NT2/D1 (cell line): ENCODE results near the gene SORCS3.

ENCODE experiments used
- DNase-seq: peaks from one replicate; pipeline ENCODE4 v3.0.0-alpha.2; 2011; ENCODE audit warnings: low read depth, low spot score
- H3K27me3 ChIP-seq: 2 replicates; pipeline ENCODE4 v1.6.0; 2011; ENCODE audit warnings: mild to moderate bottlenecking; ENCODE audit not compliant: insufficient read length, insufficient read depth
- H3K36me3 ChIP-seq: 2 replicates; pipeline ENCODE4 v1.6.1; 2011; ENCODE audit warnings: mild to moderate bottlenecking, low read length, mixed read lengths; ENCODE audit not compliant: insufficient read depth, insufficient read length
- H3K4me1 ChIP-seq: 2 replicates; pipeline ENCODE4 v1.5.1; 2011; ENCODE audit not compliant: insufficient read depth, insufficient read length
- H3K4me3 ChIP-seq: 2 replicates; pipeline ENCODE4 v1.5.1; 2011; ENCODE audit warnings: low read depth; ENCODE audit not compliant: insufficient read length
- H3K9ac ChIP-seq: 2 replicates; pipeline ENCODE4 v1.6.0; 2011; ENCODE audit warnings: low read depth; ENCODE audit not compliant: insufficient read length
- H3K9me3 ChIP-seq: 2 replicates; pipeline ENCODE4 v1.5.1; 2011; ENCODE audit warnings: mild to moderate bottlenecking, low read length; ENCODE audit not compliant: insufficient read depth
- SUZ12 ChIP-seq: IDR thresholded peaks from 2 replicates; pipeline ENCODE4 v1.6.1; 2011; ENCODE audit not compliant: insufficient read length, insufficient read depth; ENCODE audit errors: extremely low read depth
- YY1 ChIP-seq: IDR thresholded peaks from 2 replicates; pipeline ENCODE4 v1.6.1; 2011; ENCODE audit not compliant: insufficient read length, insufficient read depth
- ZNF274 ChIP-seq: IDR thresholded peaks from 2 replicates; pipeline ENCODE4 v1.6.1; 2011; ENCODE audit warnings: mild to moderate bottlenecking, low read depth, low read length

The SORCS3 gene

DNA sequence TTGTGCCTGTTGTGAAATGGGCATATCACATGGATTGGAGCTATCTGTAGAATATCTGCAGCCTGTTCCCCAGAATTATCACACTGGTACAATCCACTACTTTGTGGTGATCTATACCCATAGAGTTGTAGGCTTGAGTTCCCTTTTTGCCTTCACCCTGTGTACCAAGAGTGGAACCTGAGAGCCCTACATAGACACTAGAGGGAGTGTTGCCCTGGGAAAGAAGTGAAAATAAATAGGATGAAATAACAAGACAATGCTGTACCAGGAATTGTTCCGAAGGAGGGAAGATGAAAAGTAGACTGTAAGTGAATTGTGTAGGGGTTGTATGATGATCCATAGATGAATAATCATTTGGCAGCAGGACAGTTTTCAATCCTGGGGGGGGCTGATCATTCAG lies 9.0 kb downstream of the SORCS3 start:
- Histone ChIP-seq H3K9me3 (no peaks in the 10 kb centered on the region), H3K9ac (no peak overlapping the region), H3K4me3 (no peak overlapping the region), H3K4me1 (no peaks in the 10 kb centered on the region), H3K27me3 (peaks cover 10% of the 10 kb centered on the region), H3K36me3 (no peaks in the 10 kb centered on the region)
- TF ChIP-seq SUZ12 (no peak), YY1 (no peak), ZNF274 (no peak)
- no peak for DNase-seq

DNA sequence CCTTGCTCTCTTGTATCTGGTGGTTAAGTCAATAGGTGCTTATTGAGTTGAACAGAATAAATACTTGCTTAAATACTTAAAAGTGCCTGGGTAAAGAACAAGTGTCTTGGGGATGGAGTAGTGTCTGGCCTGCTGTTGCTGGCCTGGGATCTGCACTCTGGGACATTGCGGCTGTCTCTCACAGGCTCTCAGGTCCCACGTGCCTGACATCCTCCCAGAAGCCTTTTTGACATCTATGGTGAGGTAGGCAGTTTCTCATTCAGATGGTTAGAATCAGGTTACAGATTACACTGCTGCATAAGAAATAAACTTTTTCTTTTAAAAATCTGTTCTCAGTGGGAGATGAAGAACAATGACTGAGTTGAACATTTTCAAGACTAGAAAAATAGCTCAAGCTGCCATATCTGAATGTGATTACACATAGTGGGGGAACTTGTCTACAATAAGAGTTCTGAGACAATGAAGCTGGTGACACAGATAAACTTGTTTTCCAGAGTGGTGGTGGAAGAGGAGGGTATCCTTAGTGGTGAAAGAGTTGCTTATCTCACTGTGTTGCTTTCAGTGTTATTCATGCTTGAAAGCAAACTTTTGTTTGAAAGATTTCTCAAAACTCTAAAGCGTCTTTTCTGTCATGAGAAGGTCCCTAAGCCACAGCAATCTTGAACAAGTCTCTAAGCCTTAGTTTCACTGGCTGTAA lies 9.7 kb downstream of the SORCS3 start:
- H3K9ac ChIP-seq: no peak overlapping the region
- no peak for DNase-seq
- H3K36me3 ChIP-seq: no peaks in the 10 kb centered on the region
- H3K9me3 ChIP-seq: no peaks in the 10 kb centered on the region
- peaks cover 3% of the 10 kb centered on the region for H3K27me3 ChIP-seq
- TF ChIP-seq YY1 (no peak), SUZ12 (no peak), ZNF274 (no peak)
- H3K4me1 ChIP-seq: no peaks in the 10 kb centered on the region
- H3K4me3 ChIP-seq: no peak overlapping the region

DNA sequence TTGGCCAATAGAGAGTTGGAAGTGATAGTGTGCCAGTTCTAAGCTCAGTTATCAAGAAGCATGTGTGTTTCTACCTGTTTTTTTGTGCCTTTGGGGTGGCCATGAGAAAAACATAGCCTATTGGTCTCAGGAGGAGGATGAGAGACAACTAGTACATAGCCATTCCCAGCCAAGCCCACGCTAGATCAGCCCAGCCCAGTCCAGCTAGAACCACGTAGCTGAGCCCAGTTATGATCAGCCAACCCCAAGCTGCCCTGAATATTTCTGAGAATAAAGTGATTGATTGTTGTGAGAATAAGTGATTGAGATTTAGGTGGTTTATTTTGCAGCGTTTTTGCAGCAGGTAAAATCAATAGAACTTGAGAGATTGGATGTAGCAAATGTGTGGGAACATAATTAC lies 15.9 kb downstream of the SORCS3 start:
- no peak for DNase-seq
- no peaks in the 10 kb centered on the region for H3K4me1 ChIP-seq
- no peaks in the 10 kb centered on the region for H3K9me3 ChIP-seq
- H3K9ac ChIP-seq: no peak overlapping the region
- TF ChIP-seq YY1: no peak
- no peak for TF ChIP-seq ZNF274
- TF ChIP-seq SUZ12: no peak
- no peak overlapping the region for H3K4me3 ChIP-seq
- no peaks in the 10 kb centered on the region for H3K36me3 ChIP-seq
- no peaks in the 10 kb centered on the region for H3K27me3 ChIP-seq

GRCh38 chr10:104657457-104657856 lies 16.4 kb downstream of the SORCS3 start:
- H3K9ac ChIP-seq: no peak overlapping the region

GRCh38 chr10:104658067-104658466 lies 17.0 kb downstream of the SORCS3 start:
- TF ChIP-seq SUZ12 (no peak), YY1 (no peak), ZNF274 (no peak)

More at GRCh38 chr10:104657457-104657856, 16.4 kb downstream of the SORCS3 start:
- H3K27me3 ChIP-seq: no peaks in the 10 kb centered on the region
- TF ChIP-seq SUZ12 (no peak), YY1 (no peak), ZNF274 (no peak)
- no peaks in the 10 kb centered on the region for H3K36me3 ChIP-seq
- H3K4me3 ChIP-seq: no peak overlapping the region
- H3K9me3 ChIP-seq: no peaks in the 10 kb centered on the region
- H3K4me1 ChIP-seq: no peaks in the 10 kb centered on the region
- no peak for DNase-seq

GRCh38 chr10:104659809-104660208 lies 18.7 kb downstream of the SORCS3 start:
- no peaks in the 10 kb centered on the region for H3K9me3 ChIP-seq
- no peaks in the 10 kb centered on the region for H3K36me3 ChIP-seq
- TF ChIP-seq ZNF274 (no peak), YY1 (no peak), SUZ12 (no peak)
- no peak overlapping the region for H3K9ac ChIP-seq
- no peaks in the 10 kb centered on the region for H3K27me3 ChIP-seq
- no peak overlapping the region for H3K4me3 ChIP-seq
- H3K4me1 ChIP-seq: no peaks in the 10 kb centered on the region
- DNase-seq: no peak

More at GRCh38 chr10:104658067-104658466, 17.0 kb downstream of the SORCS3 start:
- Histone ChIP-seq H3K4me1 (no peaks in the 10 kb centered on the region), H3K36me3 (no peaks in the 10 kb centered on the region), H3K4me3 (no peak overlapping the region), H3K9me3 (no peaks in the 10 kb centered on the region), H3K9ac (no peak overlapping the region), H3K27me3 (no peaks in the 10 kb centered on the region)
- no peak for DNase-seq

- Histone ChIP-seq H3K27me3 (no peaks in the 10 kb centered on the region), H3K4me3 (no peak overlapping the region)
Observed at GRCh38 chr10:104663076-104663475, 22.0 kb downstream of the SORCS3 start.

More at GRCh38 chr10:104663076-104663475, 22.0 kb downstream of the SORCS3 start:
- Histone ChIP-seq H3K9me3 (no peaks in the 10 kb centered on the region), H3K36me3 (no peaks in the 10 kb centered on the region), H3K4me1 (no peaks in the 10 kb centered on the region), H3K9ac (no peak overlapping the region)
- no peak for DNase-seq
- no peak for TF ChIP-seq ZNF274
- TF ChIP-seq YY1: no peak
- no peak for TF ChIP-seq SUZ12
